ENCODE results near the gene DNASE1L1. TPM values are rescaled to one million over a fixed set of nuclear protein-coding genes. Genes with fewer than 3 reads are reported as not detected.

The DNASE1L1 gene
- polyA plus RNA-seq, 3 donors: 26.2 to 64.5 (median 27.2) TPM

- H3K27me3 ChIP-seq (ENCODE audit: control insufficient read depth in 2 of 2, insufficient read depth in 2 of 2, low read length in 2 of 2): no peaks in the 10 kb centered on the region
- H3K9me3 ChIP-seq (replicated peaks in 1 of 2; ENCODE audit: control insufficient read depth in 1 of 2, insufficient read depth in 1 of 2, low read length in 2 of 2): no peaks in the 10 kb centered on the region
- peaks cover 37 to 41% of the 10 kb centered on the region in 2 donors for H3K36me3 ChIP-seq (replicated peaks in 1 of 2; ENCODE audit: control insufficient read depth in 1 of 2, insufficient read depth in 2 of 2, low read length in 2 of 2)
- peak overlapping the region; percentile 78 to 92 for H3K27ac ChIP-seq (ENCODE audit: low read depth in 1 of 2, low read length in 2 of 2)
- H3K4me3 Mint-ChIP-seq: peak overlapping the region; percentile 74 to 91
- H4K20me1 ChIP-seq (ENCODE audit: insufficient read depth, low read length): no peaks in the 10 kb centered on the region
- TF ChIP-seq CTCF (IDR thresholded peaks at IDR 0.05): no peak
- WGBS (ENCODE audit: insufficient coverage): no CpG with 5 or more reads among the region's 5 CpGs
- H3K9ac ChIP-seq (ENCODE audit: insufficient read depth, low read length, poor library complexity, severe bottlenecking): peak overlapping the region; percentile 55
- H3K4me1 Mint-ChIP-seq: peaks cover 50% of the 10 kb centered on the region
- DNase-seq: peak; percentile 58 to 83 (median 77)
- H2AFZ ChIP-seq (ENCODE audit: insufficient read depth, low read depth, low read length, poor library complexity, severe bottlenecking): no peak overlapping the region
- peaks cover 0 to 24% (median 8%) of the 10 kb centered on the region in 7 donors for H3K9me3 Mint-ChIP-seq
- peaks cover 0 to 11% (median 2%) of the 10 kb centered on the region in 3 donors for H3K27me3 Mint-ChIP-seq (ENCODE audit: low read depth in 3 of 3)
- peak overlapping the region in 2 of 3 experiments; percentile 24 to 87 for H3K4me3 ChIP-seq (replicated peaks in 1 of 3; ENCODE audit: low read depth in 2 of 3, low read length in 3 of 3)
- peaks cover 51 to 59% of the 10 kb centered on the region in 2 donors for H3K4me1 ChIP-seq (ENCODE audit: control insufficient read depth in 1 of 2, insufficient read depth in 2 of 2, low read length in 2 of 2)
- H3K4me2 ChIP-seq (replicated peaks; ENCODE audit: extremely low read depth, low read length, poor library complexity, severe bottlenecking): peak overlapping the region; percentile 82
- intact Hi-C loops (cut with micrococcal nuclease): no loop called here
- H3K36me3 Mint-ChIP-seq: peaks cover 37 to 39% of the 10 kb centered on the region in 2 donors
- peaks cover 43% of the 10 kb centered on the region for H3K79me2 ChIP-seq (ENCODE audit: insufficient read depth, low read length)
- peak overlapping the region; percentile 90 to 99 (median 95) for H3K27ac Mint-ChIP-seq
Observed at GRCh38 chrX:154431341-154431740, 22.3 kb upstream of the DNASE1L1 start.

GRCh38 chrX:154430916-154431315 lies 21.9 kb upstream of the DNASE1L1 start:
- H3K4me1 Mint-ChIP-seq: peaks cover 45% of the 10 kb centered on the region
- no peak for TF ChIP-seq CTCF (IDR thresholded peaks at IDR 0.05)

More at GRCh38 chrX:154430916-154431315, 21.9 kb upstream of the DNASE1L1 start:
- peaks cover 0 to 11% (median 2%) of the 10 kb centered on the region in 3 donors for H3K27me3 Mint-ChIP-seq (ENCODE audit: low read depth in 3 of 3)
- peaks cover 33 to 37% of the 10 kb centered on the region in 2 donors for H3K36me3 Mint-ChIP-seq
- no peaks in the 10 kb centered on the region for H3K9me3 ChIP-seq (replicated peaks in 1 of 2; ENCODE audit: control insufficient read depth in 1 of 2, insufficient read depth in 1 of 2, low read length in 2 of 2)
- DNase-seq: peak; percentile 49 to 89 (median 60)
- H3K27me3 ChIP-seq (ENCODE audit: control insufficient read depth in 2 of 2, insufficient read depth in 2 of 2, low read length in 2 of 2): no peaks in the 10 kb centered on the region
- WGBS (ENCODE audit: insufficient coverage): 0% methylated on average over 4 of the region's 7 CpGs
- H3K4me3 ChIP-seq (replicated peaks in 1 of 3; ENCODE audit: low read depth in 2 of 3, low read length in 3 of 3): peak overlapping the region in 2 of 3 experiments; percentile 24 to 87
- peak overlapping the region; percentile 82 for H3K4me2 ChIP-seq (replicated peaks; ENCODE audit: extremely low read depth, low read length, poor library complexity, severe bottlenecking)
- peak overlapping the region; percentile 74 to 91 for H3K4me3 Mint-ChIP-seq
- no peak overlapping the region for H2AFZ ChIP-seq (ENCODE audit: insufficient read depth, low read depth, low read length, poor library complexity, severe bottlenecking)
- H3K9ac ChIP-seq (ENCODE audit: insufficient read depth, low read length, poor library complexity, severe bottlenecking): peak overlapping the region; percentile 55
- H4K20me1 ChIP-seq (ENCODE audit: insufficient read depth, low read length): no peaks in the 10 kb centered on the region
- H3K9me3 Mint-ChIP-seq: peaks cover 0 to 22% (median 5%) of the 10 kb centered on the region in 7 donors
- peaks cover 47 to 55% of the 10 kb centered on the region in 2 donors for H3K4me1 ChIP-seq (ENCODE audit: control insufficient read depth in 1 of 2, insufficient read depth in 2 of 2, low read length in 2 of 2)
- peaks cover 43% of the 10 kb centered on the region for H3K79me2 ChIP-seq (ENCODE audit: insufficient read depth, low read length)
- H3K27ac ChIP-seq (ENCODE audit: low read depth in 1 of 2, low read length in 2 of 2): peak overlapping the region; percentile 78 to 92
- intact Hi-C loops (cut with micrococcal nuclease): no loop called here
- peak overlapping the region; percentile 90 to 99 (median 95) for H3K27ac Mint-ChIP-seq
- H3K36me3 ChIP-seq (replicated peaks in 1 of 2; ENCODE audit: control insufficient read depth in 1 of 2, insufficient read depth in 2 of 2, low read length in 2 of 2): peaks cover 35 to 39% of the 10 kb centered on the region in 2 donors
